Central memory CD4-positive, alpha-beta T cell (primary cell): Measurements from ENCODE around the gene PIK3C2A.

ENCODE experiments used
- DNase-seq: peaks from one replicate; pipeline ENCODE4 v3.0.0; 2022

PIK3C2A gene

GRCh38 chr11:17161515-17161914 is 46.3 kb downstream of the PIK3C2A start:
- DNase-seq, result no peak

GRCh38 chr11:17159441-17159840 is 48.3 kb downstream of the PIK3C2A start:
- no peak for DNase-seq
